HepG2 (cell line): Measurements from ENCODE around the gene UBC. TPM values are rescaled to one million over a fixed set of nuclear protein-coding genes. Genes with fewer than 3 reads are reported as not detected.

Source experiments
- RBM39 ChIP-seq: fragments of 200-400 bp; formaldehyde crosslinking; IDR thresholded peaks from one replicate; pipeline ENCODE4 v1.6.1; 2018; ENCODE audit warnings: antibody characterized with exemption, mild to moderate bottlenecking, low read depth, low read length; ENCODE audit not compliant: poor library complexity, severe bottlenecking
- RNF2 ChIP-seq: fragments of 450-650 bp; conservative IDR thresholded peaks from 2 replicates; pipeline ENCODE4 v1.6.1; 2016; ENCODE audit warnings: low read depth
- RNF219 ChIP-seq: sonication (generic); formaldehyde crosslinking; IDR thresholded peaks from 2 replicates; pipeline ENCODE4 v1.5.0; 2020; ENCODE audit warnings: mild to moderate bottlenecking, missing genetic modification reagents
- SP4 ChIP-seq: sonication (generic); formaldehyde crosslinking; IDR thresholded peaks from 2 replicates; pipeline ENCODE4 v1.8.1; 2023; ENCODE audit warnings: mild to moderate bottlenecking, missing genetic modification reagents
- ZC3H4 ChIP-seq: sonication (generic); formaldehyde crosslinking; IDR thresholded peaks from 2 replicates; pipeline ENCODE4 v1.4.0; 2020; ENCODE audit warnings: missing genetic modification reagents, borderline replicate concordance
- ZFP37 ChIP-seq: sonication (generic); formaldehyde crosslinking; IDR thresholded peaks from 2 replicates; pipeline ENCODE4 v1.4.0; 2020; ENCODE audit warnings: missing genetic modification reagents, borderline replicate concordance
- ZNF446 ChIP-seq: sonication (generic); formaldehyde crosslinking; IDR thresholded peaks from 2 replicates; pipeline ENCODE4 v1.5.0; 2020; ENCODE audit warnings: mild to moderate bottlenecking, missing genetic modification reagents
- ZNF572 ChIP-seq: sonication (generic); formaldehyde crosslinking; IDR thresholded peaks from 2 replicates; pipeline ENCODE4 v1.5.1; 2020; ENCODE audit warnings: mild to moderate bottlenecking, missing genetic modification reagents
- ZNF597 ChIP-seq: sonication (generic); formaldehyde crosslinking; IDR thresholded peaks from 2 replicates; pipeline ENCODE4 v1.5.0; 2020; ENCODE audit warnings: missing genetic modification reagents
- ZNF775 ChIP-seq: sonication (generic); formaldehyde crosslinking; IDR thresholded peaks from 2 replicates; pipeline ENCODE4 v1.4.0; 2020; ENCODE audit warnings: missing genetic modification reagents, mild to moderate bottlenecking, moderate library complexity, borderline replicate concordance
- ZSCAN12 ChIP-seq: sonication (generic); formaldehyde crosslinking; IDR thresholded peaks from 2 replicates; pipeline ENCODE4 v1.9.0; 2021; ENCODE audit warnings: mild to moderate bottlenecking, missing genetic modification reagents
- polyA plus RNA-seq, 8 experiments: library from polyadenylated mRNA; depleted of rRNA in 3 of 8; stranded (reverse) in 7 of 8; unstranded in 1 of 8; fragments of >200 nt; fragmentation: Illumina TruSeq in 4 of 8; extraction: Trizol in 4 of 8; gene quantifications; 2 replicates each; pipeline versions ENCODE4 v1.2.1 to v1.2.3, GENCODE V29; 2011 to 2016; ENCODE audit warnings: low read depth in 4 of 8, missing spikeins in 1 of 8, mixed read lengths in 1 of 8; ENCODE audit not compliant: insufficient read depth in 1 of 8
- total RNA-seq, 5 experiments: library from RNA; depleted of rRNA; stranded (reverse); fragments of >200 nt; fragmentation: Illumina TruSeq; extraction: Trizol; gene quantifications; 2 replicates each; pipeline ENCODE4 v1.2.3, GENCODE V29; 2016; ENCODE audit warnings: low read depth in 1 of 5
- TF ChIP-seq, protein P1 (sequence below): sonication (generic); formaldehyde crosslinking; IDR thresholded peaks from 2 replicates; pipeline ENCODE4 v1.4.0; 2020; ENCODE audit warnings: missing genetic modification reagents, borderline replicate concordance
- TF ChIP-seq, protein P2 (sequence below): sonication (generic); formaldehyde crosslinking; IDR thresholded peaks from 2 replicates; pipeline ENCODE4 v1.4.0; 2020; ENCODE audit warnings: missing genetic modification reagents, borderline replicate concordance
- TF ChIP-seq, protein P3 (sequence below): sonication (generic); formaldehyde crosslinking; IDR thresholded peaks from 2 replicates; pipeline ENCODE4 v1.9.0; 2021; ENCODE audit warnings: missing genetic modification reagents, borderline replicate concordance

UBC gene
- total and polyA plus RNA-seq, 2 of the 13 experiments (the other 11 are each of a cell fraction or from before 2014, with no cell fraction given), result 805 to 1,432 TPM

GRCh38 chr12:124940393-124941169 lies 26.1 kb upstream of the UBC start (continued):
- TF ChIP-seq, protein P1, sequence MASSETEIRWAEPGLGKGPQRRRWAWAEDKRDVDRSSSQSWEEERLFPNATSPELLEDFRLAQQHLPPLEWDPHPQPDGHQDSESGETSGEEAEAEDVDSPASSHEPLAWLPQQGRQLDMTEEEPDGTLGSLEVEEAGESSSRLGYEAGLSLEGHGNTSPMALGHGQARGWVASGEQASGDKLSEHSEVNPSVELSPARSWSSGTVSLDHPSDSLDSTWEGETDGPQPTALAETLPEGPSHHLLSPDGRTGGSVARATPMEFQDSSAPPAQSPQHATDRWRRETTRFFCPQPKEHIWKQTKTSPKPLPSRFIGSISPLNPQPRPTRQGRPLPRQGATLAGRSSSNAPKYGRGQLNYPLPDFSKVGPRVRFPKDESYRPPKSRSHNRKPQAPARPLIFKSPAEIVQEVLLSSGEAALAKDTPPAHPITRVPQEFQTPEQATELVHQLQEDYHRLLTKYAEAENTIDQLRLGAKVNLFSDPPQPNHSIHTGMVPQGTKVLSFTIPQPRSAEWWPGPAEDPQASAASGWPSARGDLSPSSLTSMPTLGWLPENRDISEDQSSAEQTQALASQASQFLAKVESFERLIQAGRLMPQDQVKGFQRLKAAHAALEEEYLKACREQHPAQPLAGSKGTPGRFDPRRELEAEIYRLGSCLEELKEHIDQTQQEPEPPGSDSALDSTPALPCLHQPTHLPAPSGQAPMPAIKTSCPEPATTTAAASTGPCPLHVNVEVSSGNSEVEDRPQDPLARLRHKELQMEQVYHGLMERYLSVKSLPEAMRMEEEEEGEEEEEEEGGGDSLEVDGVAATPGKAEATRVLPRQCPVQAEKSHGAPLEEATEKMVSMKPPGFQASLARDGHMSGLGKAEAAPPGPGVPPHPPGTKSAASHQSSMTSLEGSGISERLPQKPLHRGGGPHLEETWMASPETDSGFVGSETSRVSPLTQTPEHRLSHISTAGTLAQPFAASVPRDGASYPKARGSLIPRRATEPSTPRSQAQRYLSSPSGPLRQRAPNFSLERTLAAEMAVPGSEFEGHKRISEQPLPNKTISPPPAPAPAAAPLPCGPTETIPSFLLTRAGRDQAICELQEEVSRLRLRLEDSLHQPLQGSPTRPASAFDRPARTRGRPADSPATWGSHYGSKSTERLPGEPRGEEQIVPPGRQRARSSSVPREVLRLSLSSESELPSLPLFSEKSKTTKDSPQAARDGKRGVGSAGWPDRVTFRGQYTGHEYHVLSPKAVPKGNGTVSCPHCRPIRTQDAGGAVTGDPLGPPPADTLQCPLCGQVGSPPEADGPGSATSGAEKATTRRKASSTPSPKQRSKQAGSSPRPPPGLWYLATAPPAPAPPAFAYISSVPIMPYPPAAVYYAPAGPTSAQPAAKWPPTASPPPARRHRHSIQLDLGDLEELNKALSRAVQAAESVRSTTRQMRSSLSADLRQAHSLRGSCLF (CRISPR knock-in tag), result no peak
- peak; percentile 12 for TF ChIP-seq RBM39
- no peak for TF ChIP-seq ZC3H4
- TF ChIP-seq, protein P2, sequence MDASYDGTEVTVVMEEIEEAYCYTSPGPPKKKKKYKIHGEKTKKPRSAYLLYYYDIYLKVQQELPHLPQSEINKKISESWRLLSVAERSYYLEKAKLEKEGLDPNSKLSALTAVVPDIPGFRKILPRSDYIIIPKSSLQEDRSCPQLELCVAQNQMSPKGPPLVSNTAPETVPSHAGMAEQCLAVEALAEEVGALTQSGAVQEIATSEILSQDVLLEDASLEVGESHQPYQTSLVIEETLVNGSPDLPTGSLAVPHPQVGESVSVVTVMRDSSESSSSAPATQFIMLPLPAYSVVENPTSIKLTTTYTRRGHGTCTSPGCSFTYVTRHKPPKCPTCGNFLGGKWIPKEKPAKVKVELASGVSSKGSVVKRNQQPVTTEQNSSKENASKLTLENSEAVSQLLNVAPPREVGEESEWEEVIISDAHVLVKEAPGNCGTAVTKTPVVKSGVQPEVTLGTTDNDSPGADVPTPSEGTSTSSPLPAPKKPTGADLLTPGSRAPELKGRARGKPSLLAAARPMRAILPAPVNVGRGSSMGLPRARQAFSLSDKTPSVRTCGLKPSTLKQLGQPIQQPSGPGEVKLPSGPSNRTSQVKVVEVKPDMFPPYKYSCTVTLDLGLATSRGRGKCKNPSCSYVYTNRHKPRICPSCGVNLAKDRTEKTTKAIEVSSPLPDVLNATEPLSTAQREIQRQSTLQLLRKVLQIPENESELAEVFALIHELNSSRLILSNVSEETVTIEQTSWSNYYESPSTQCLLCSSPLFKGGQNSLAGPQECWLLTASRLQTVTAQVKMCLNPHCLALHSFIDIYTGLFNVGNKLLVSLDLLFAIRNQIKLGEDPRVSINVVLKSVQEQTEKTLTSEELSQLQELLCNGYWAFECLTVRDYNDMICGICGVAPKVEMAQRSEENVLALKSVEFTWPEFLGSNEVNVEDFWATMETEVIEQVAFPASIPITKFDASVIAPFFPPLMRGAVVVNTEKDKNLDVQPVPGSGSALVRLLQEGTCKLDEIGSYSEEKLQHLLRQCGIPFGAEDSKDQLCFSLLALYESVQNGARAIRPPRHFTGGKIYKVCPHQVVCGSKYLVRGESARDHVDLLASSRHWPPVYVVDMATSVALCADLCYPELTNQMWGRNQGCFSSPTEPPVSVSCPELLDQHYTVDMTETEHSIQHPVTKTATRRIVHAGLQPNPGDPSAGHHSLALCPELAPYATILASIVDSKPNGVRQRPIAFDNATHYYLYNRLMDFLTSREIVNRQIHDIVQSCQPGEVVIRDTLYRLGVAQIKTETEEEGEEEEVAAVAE (CRISPR knock-in tag), result no peak
- TF ChIP-seq ZSCAN12 (CRISPR knock-in tag), result no peak
- peak; percentile 3; the same call in 1 of the 2 replicates for TF ChIP-seq ZNF446
- TF ChIP-seq RNF219 (CRISPR knock-in tag), result no peak
- TF ChIP-seq ZFP37 (CRISPR knock-in tag), result no peak
- TF ChIP-seq RNF2, result no peak
- no peak for TF ChIP-seq ZNF775 (CRISPR knock-in tag)
- TF ChIP-seq, protein P3, sequence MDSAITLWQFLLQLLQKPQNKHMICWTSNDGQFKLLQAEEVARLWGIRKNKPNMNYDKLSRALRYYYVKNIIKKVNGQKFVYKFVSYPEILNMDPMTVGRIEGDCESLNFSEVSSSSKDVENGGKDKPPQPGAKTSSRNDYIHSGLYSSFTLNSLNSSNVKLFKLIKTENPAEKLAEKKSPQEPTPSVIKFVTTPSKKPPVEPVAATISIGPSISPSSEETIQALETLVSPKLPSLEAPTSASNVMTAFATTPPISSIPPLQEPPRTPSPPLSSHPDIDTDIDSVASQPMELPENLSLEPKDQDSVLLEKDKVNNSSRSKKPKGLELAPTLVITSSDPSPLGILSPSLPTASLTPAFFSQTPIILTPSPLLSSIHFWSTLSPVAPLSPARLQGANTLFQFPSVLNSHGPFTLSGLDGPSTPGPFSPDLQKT (CRISPR knock-in tag), result no peak
- no peak; the same call in 1 of the 2 replicates for TF ChIP-seq ZNF572 (CRISPR knock-in tag)
- TF ChIP-seq ZNF597, result no peak
- TF ChIP-seq SP4 (CRISPR knock-in tag), result 0 out of 2 replicates have a peak, but pooled peaks have one; percentile 36
